ENCODE measurements around the gene SLC11A2.

Gene SLC11A2

DNA sequence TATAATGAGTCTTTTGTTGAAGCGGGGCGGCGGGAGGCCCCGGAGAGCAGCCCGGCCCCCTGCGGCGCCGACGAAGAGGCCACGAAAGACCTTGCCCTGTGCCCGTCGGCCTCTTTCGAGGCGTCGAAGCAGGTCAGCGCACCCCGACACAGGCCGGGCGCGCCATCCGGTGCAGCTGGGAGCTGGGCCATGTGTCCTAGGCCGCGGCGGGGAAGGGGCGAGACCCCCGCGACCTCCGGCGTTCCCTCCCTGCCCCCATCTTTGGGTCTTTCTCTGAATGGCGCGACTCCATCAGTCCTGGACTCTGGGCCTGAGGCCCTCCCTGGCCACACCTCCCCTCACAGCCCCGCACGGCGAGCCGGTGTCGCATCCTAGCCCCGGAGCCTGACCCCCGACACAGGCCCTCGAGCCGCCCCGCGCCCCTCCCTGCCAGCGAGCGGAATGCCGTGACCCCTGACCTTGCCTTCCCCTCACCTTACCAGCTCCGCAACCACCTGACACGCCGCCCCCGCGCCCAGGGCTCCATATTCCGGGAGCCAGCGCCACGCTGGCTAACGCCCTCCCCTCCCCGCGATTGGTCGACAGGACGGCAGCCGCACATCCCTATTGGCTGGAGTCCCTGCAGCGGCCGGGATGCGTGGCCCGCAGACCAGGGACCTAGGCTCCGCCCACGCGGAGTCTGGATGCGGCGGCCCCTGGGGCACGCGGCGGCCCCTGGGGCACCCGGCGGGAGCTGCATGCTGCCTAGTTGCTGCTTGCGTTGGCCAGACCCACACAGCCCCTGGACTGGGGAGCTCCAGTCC, at the start of gene SLC11A2:
Gene SLC11A2 (minus strand): TSS at position 549 of the 803 bp plus-strand sequence. CDS start 15,656 bp downstream, outside the sequence.
- no peak for TF ChIP-seq ARNTL (CRISPR knock-in tag; IDR thresholded peaks at IDR 0.05; ENCODE audit: borderline replicate concordance, low read depth)
- TF ChIP-seq SNAI2 (CRISPR knock-in tag; IDR thresholded peaks at IDR 0.05): no peak
- TF ChIP-seq, protein P1, sequence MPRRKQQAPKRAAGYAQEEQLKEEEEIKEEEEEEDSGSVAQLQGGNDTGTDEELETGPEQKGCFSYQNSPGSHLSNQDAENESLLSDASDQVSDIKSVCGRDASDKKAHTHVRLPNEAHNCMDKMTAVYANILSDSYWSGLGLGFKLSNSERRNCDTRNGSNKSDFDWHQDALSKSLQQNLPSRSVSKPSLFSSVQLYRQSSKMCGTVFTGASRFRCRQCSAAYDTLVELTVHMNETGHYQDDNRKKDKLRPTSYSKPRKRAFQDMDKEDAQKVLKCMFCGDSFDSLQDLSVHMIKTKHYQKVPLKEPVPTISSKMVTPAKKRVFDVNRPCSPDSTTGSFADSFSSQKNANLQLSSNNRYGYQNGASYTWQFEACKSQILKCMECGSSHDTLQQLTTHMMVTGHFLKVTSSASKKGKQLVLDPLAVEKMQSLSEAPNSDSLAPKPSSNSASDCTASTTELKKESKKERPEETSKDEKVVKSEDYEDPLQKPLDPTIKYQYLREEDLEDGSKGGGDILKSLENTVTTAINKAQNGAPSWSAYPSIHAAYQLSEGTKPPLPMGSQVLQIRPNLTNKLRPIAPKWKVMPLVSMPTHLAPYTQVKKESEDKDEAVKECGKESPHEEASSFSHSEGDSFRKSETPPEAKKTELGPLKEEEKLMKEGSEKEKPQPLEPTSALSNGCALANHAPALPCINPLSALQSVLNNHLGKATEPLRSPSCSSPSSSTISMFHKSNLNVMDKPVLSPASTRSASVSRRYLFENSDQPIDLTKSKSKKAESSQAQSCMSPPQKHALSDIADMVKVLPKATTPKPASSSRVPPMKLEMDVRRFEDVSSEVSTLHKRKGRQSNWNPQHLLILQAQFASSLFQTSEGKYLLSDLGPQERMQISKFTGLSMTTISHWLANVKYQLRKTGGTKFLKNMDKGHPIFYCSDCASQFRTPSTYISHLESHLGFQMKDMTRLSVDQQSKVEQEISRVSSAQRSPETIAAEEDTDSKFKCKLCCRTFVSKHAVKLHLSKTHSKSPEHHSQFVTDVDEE (CRISPR knock-in tag; IDR thresholded peaks at IDR 0.05): peak; percentile 35; the same call in 1 of the 2 replicates
- peak; percentile 97 for ATAC-seq

DNA sequence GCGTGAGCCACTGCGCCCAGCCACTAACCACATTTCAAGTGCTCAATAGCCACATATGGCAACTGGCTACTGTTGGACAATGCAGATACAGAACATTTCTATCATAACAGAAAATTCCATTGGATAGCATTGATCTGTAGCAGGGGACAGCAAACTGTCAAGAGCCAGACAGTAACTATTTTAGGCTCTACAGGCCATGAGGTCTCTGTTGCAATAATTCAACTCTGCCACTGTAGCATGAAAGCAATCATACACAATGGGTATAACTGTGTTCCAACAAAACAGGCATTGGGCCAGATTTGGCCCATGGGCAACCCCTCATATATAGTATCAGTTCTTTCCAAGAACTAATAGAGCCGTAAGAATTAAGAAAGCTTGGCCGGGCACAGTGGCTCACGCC, 49.2 kb upstream of the SLC11A2 start:
- no peak for ATAC-seq
- TF ChIP-seq, protein P2, sequence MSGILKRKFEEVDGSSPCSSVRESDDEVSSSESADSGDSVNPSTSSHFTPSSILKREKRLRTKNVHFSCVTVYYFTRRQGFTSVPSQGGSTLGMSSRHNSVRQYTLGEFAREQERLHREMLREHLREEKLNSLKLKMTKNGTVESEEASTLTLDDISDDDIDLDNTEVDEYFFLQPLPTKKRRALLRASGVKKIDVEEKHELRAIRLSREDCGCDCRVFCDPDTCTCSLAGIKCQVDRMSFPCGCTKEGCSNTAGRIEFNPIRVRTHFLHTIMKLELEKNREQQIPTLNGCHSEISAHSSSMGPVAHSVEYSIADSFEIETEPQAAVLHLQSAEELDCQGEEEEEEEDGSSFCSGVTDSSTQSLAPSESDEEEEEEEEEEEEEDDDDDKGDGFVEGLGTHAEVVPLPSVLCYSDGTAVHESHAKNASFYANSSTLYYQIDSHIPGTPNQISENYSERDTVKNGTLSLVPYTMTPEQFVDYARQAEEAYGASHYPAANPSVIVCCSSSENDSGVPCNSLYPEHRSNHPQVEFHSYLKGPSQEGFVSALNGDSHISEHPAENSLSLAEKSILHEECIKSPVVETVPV (CRISPR knock-in tag; IDR thresholded peaks at IDR 0.05): no peak
- no peak for TF ChIP-seq ZFP3 (CRISPR knock-in tag; IDR thresholded peaks at IDR 0.05)
- no peak for TF ChIP-seq ISL1 (CRISPR knock-in tag; IDR thresholded peaks at IDR 0.05)
- TF ChIP-seq RARB (CRISPR knock-in tag; IDR thresholded peaks at IDR 0.05): no peak
- no peak for TF ChIP-seq TOX (CRISPR knock-in tag; IDR thresholded peaks at IDR 0.05; ENCODE audit: borderline replicate concordance)
- TF ChIP-seq BACH2 (CRISPR knock-in tag; IDR thresholded peaks at IDR 0.05; ENCODE audit: borderline replicate concordance): no peak
- no peak for TF ChIP-seq ARNTL (CRISPR knock-in tag; IDR thresholded peaks at IDR 0.05; ENCODE audit: borderline replicate concordance, low read depth)
- no peak for TF ChIP-seq ZNF8 (CRISPR knock-in tag; IDR thresholded peaks at IDR 0.05)
- TF ChIP-seq ZNF70 (CRISPR knock-in tag; IDR thresholded peaks at IDR 0.05): no peak
- TF ChIP-seq, protein P3, sequence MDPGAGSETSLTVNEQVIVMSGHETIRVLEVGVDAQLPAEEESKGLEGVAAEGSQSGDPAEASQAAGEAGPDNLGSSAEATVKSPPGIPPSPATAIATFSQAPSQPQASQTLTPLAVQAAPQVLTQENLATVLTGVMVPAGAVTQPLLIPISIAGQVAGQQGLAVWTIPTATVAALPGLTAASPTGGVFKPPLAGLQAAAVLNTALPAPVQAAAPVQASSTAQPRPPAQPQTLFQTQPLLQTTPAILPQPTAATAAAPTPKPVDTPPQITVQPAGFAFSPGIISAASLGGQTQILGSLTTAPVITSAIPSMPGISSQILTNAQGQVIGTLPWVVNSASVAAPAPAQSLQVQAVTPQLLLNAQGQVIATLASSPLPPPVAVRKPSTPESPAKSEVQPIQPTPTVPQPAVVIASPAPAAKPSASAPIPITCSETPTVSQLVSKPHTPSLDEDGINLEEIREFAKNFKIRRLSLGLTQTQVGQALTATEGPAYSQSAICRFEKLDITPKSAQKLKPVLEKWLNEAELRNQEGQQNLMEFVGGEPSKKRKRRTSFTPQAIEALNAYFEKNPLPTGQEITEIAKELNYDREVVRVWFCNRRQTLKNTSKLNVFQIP (CRISPR knock-in tag; IDR thresholded peaks at IDR 0.05; ENCODE audit: borderline replicate concordance, low read depth): no peak
- TF ChIP-seq ZNF565 (CRISPR knock-in tag; conservative IDR thresholded peaks at IDR 0.05; ENCODE audit: low read depth): no peak
- TF ChIP-seq PPARA (CRISPR knock-in tag; IDR thresholded peaks at IDR 0.05; ENCODE audit: borderline replicate concordance): no peak
- TF ChIP-seq SNAI2 (CRISPR knock-in tag; IDR thresholded peaks at IDR 0.05): no peak
- no peak for TF ChIP-seq ESRRG (CRISPR knock-in tag; IDR thresholded peaks at IDR 0.05)
- TF ChIP-seq, protein P4, sequence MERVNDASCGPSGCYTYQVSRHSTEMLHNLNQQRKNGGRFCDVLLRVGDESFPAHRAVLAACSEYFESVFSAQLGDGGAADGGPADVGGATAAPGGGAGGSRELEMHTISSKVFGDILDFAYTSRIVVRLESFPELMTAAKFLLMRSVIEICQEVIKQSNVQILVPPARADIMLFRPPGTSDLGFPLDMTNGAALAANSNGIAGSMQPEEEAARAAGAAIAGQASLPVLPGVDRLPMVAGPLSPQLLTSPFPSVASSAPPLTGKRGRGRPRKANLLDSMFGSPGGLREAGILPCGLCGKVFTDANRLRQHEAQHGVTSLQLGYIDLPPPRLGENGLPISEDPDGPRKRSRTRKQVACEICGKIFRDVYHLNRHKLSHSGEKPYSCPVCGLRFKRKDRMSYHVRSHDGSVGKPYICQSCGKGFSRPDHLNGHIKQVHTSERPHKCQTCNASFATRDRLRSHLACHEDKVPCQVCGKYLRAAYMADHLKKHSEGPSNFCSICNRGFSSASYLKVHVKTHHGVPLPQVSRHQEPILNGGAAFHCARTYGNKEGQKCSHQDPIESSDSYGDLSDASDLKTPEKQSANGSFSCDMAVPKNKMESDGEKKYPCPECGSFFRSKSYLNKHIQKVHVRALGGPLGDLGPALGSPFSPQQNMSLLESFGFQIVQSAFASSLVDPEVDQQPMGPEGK (CRISPR knock-in tag; IDR thresholded peaks at IDR 0.05; ENCODE audit: borderline replicate concordance): no peak

DNA sequence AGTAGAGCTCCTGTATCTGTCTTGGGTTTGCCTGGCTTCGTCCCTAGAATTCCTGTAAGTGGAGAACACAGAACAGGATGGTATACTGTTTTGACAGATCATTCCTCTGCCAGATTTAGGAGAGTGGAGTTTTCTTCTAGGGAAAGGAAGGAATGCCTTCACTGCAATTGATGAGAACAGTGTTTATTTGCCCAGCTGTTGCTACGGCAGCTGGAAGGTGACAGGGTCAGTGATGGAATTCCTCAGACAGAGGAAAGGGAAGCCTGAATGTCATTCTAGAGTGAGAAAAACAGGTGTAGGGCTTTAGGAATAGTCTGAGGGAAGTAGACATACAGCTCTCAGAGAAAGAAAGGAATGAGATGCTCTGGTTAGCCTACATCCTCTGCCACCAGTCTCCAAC, 45.5 kb upstream of the SLC11A2 start:
- ATAC-seq: no peak
- TF ChIP-seq ZC3H10 (CRISPR knock-in tag; IDR thresholded peaks at IDR 0.05): no peak
- TF ChIP-seq ZNF8 (CRISPR knock-in tag; IDR thresholded peaks at IDR 0.05): no peak
- TF ChIP-seq TCF4 (CRISPR knock-in tag; IDR thresholded peaks at IDR 0.05; ENCODE audit: borderline replicate concordance): no peak
- TF ChIP-seq, protein P2 (CRISPR knock-in tag; IDR thresholded peaks at IDR 0.05): no peak
- no peak for TF ChIP-seq ZFP30 (CRISPR knock-in tag; IDR thresholded peaks at IDR 0.05)
- TF ChIP-seq RARB (CRISPR knock-in tag; IDR thresholded peaks at IDR 0.05): no peak
- no peak for TF ChIP-seq ZNF565 (CRISPR knock-in tag; conservative IDR thresholded peaks at IDR 0.05; ENCODE audit: low read depth)
- TF ChIP-seq PPARA (CRISPR knock-in tag; IDR thresholded peaks at IDR 0.05; ENCODE audit: borderline replicate concordance): no peak
- no peak for TF ChIP-seq BACH2 (CRISPR knock-in tag; IDR thresholded peaks at IDR 0.05; ENCODE audit: borderline replicate concordance)
- TF ChIP-seq ESRRG (CRISPR knock-in tag; IDR thresholded peaks at IDR 0.05): no peak
- TF ChIP-seq, protein P5, sequence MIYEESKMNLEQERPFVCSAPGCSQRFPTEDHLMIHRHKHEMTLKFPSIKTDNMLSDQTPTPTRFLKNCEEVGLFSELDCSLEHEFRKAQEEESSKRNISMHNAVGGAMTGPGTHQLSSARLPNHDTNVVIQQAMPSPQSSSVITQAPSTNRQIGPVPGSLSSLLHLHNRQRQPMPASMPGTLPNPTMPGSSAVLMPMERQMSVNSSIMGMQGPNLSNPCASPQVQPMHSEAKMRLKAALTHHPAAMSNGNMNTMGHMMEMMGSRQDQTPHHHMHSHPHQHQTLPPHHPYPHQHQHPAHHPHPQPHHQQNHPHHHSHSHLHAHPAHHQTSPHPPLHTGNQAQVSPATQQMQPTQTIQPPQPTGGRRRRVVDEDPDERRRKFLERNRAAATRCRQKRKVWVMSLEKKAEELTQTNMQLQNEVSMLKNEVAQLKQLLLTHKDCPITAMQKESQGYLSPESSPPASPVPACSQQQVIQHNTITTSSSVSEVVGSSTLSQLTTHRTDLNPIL (CRISPR knock-in tag; IDR thresholded peaks at IDR 0.05; ENCODE audit: low read depth): no peak
- TF ChIP-seq, protein P1 (CRISPR knock-in tag; IDR thresholded peaks at IDR 0.05): no peak
